Skeletal muscle cell (primary cell): Measurements from ENCODE around the gene PLEKHG4.
A peak's percentile ranks its signal among the peaks of the same experiment; 100 is the strongest.

Experiments
- DNase-seq: peaks from one replicate; pipeline ENCODE4 v3.0.0-alpha.2; 2010; ENCODE audit warnings: low read depth
- H3K4me3 ChIP-seq: 2 replicates; pipeline ENCODE4 v1.5.1; 2011; ENCODE audit warnings: low read depth, mild to moderate bottlenecking, control low read depth, low read length, moderate library complexity

Gene PLEKHG4

GRCh38 chr16:67257486-67258160, 21.7 kb upstream of the PLEKHG4 start:
- no peak for DNase-seq
- no peak overlapping the region for H3K4me3 ChIP-seq

- DNase-seq, result no peak
- H3K4me3 ChIP-seq, result no peak overlapping the region
These were observed 21.0 kb upstream of the PLEKHG4 start for GRCh38 chr16:67258161-67258835.

GRCh38 chr16:67259705-67260104, 19.6 kb upstream of the PLEKHG4 start:
- no peak overlapping the region for H3K4me3 ChIP-seq

GRCh38 chr16:67260426-67261063, 18.8 kb upstream of the PLEKHG4 start:
- DNase-seq, result no peak
- no peak overlapping the region for H3K4me3 ChIP-seq

More at GRCh38 chr16:67259705-67260104, 19.6 kb upstream of the PLEKHG4 start:
- no peak for DNase-seq

GRCh38 chr16:67263201-67263600, 16.1 kb upstream of the PLEKHG4 start:
- DNase-seq, result no peak
- no peak overlapping the region for H3K4me3 ChIP-seq

GRCh38 chr16:67264277-67264676, 15.1 kb upstream of the PLEKHG4 start:
- H3K4me3 ChIP-seq, result no peak overlapping the region
- DNase-seq, result no peak

- H3K4me3 ChIP-seq, result no peak overlapping the region
- no peak for DNase-seq
These were observed 14.5 kb upstream of the PLEKHG4 start for GRCh38 chr16:67264866-67265265.

- no peak for DNase-seq
- no peak overlapping the region for H3K4me3 ChIP-seq
These were observed 13.5 kb upstream of the PLEKHG4 start for GRCh38 chr16:67265834-67266233.

GRCh38 chr16:67268136-67268579, 11.2 kb upstream of the PLEKHG4 start:
- no peak overlapping the region for H3K4me3 ChIP-seq
- no peak for DNase-seq

- peak; percentile 59 for DNase-seq
- no peak overlapping the region for H3K4me3 ChIP-seq
These were observed 9.6 kb upstream of the PLEKHG4 start for GRCh38 chr16:67269766-67270165.

- DNase-seq, result no peak
- no peak overlapping the region for H3K4me3 ChIP-seq
These were observed 8.4 kb upstream of the PLEKHG4 start for GRCh38 chr16:67270931-67271338.

- H3K4me3 ChIP-seq, result no peak overlapping the region
- no peak for DNase-seq
These were observed 7.9 kb upstream of the PLEKHG4 start for GRCh38 chr16:67271446-67271845.

GRCh38 chr16:67275321-67275720, 4.0 kb upstream of the PLEKHG4 start:
- H3K4me3 ChIP-seq, result no peak overlapping the region
- DNase-seq, result no peak

- H3K4me3 ChIP-seq, result peak overlapping the region; percentile 60
- peak; percentile 99 for DNase-seq
These were observed 1.9 kb upstream of the PLEKHG4 start for GRCh38 chr16:67277294-67277998.

- peak overlapping the region; percentile 60 for H3K4me3 ChIP-seq
- DNase-seq, result peak; percentile 60
These were observed 1.1 kb upstream of the PLEKHG4 start for GRCh38 chr16:67277999-67278772.

GRCh38 chr16:67278773-67279295, 498 bp upstream of the PLEKHG4 start:
- DNase-seq, result no peak
- H3K4me3 ChIP-seq, result peak overlapping the region; percentile 60

GRCh38 chr16:67280090-67281015, 1.0 kb downstream of the PLEKHG4 start:
- DNase-seq, result no peak
- peak overlapping the region; percentile 60 for H3K4me3 ChIP-seq
